GM19023 (cell line): ENCODE measurements around the gene CDC14A.

ENCODE experiments used
- ATAC-seq: cut with Tn5 transposase; IDR thresholded peaks from one replicate; pipeline ENCODE4 v1.9.1; 2021; ENCODE audit warnings: mild to moderate bottlenecking, moderate library complexity; ENCODE audit not compliant: unreplicated experiment

The CDC14A gene

GRCh38 chr1:100482167-100482566 lies 129.9 kb downstream of the CDC14A start:
- no peak for ATAC-seq

GRCh38 chr1:100482748-100483147 lies 130.4 kb downstream of the CDC14A start:
- no peak for ATAC-seq

GRCh38 chr1:100483230-100483629 lies 130.9 kb downstream of the CDC14A start:
- no peak for ATAC-seq

- no peak for ATAC-seq
These were observed 133.6 kb downstream of the CDC14A start for GRCh38 chr1:100485855-100486258.

- no peak for ATAC-seq
These were observed 142.2 kb downstream of the CDC14A start for GRCh38 chr1:100494393-100495084.

- ATAC-seq = no peak
These were observed 144.6 kb downstream of the CDC14A start for GRCh38 chr1:100496896-100497295.

GRCh38 chr1:100497796-100498195 lies 145.5 kb downstream of the CDC14A start:
- ATAC-seq = no peak

- no peak for ATAC-seq
These were observed 147.0 kb downstream of the CDC14A start for GRCh38 chr1:100499194-100499811.

GRCh38 chr1:100502052-100502792 lies 149.9 kb downstream of the CDC14A start:
- ATAC-seq = no peak

- ATAC-seq = no peak
These were observed 153.9 kb downstream of the CDC14A start for GRCh38 chr1:100506217-100506616.

- no peak for ATAC-seq
These were observed 158.1 kb downstream of the CDC14A start for GRCh38 chr1:100510451-100510850.

- no peak for ATAC-seq
These were observed 158.8 kb downstream of the CDC14A start for GRCh38 chr1:100511058-100511457.

- no peak for ATAC-seq
These were observed 159.5 kb downstream of the CDC14A start for GRCh38 chr1:100511773-100512172.

- no peak for ATAC-seq
These were observed 160.6 kb downstream of the CDC14A start for GRCh38 chr1:100512803-100513352.

GRCh38 chr1:100516857-100517256 lies 164.6 kb downstream of the CDC14A start:
- no peak for ATAC-seq

GRCh38 chr1:100517515-100517914 lies 165.2 kb downstream of the CDC14A start:
- no peak for ATAC-seq

- no peak for ATAC-seq
These were observed 165.7 kb downstream of the CDC14A start for GRCh38 chr1:100518023-100518422.

- peak; percentile 93 for ATAC-seq
These were observed 170.8 kb downstream of the CDC14A start for GRCh38 chr1:100523038-100523652.

- ATAC-seq = no peak
These were observed 172.0 kb downstream of the CDC14A start for GRCh38 chr1:100524355-100524754.

- no peak for ATAC-seq
These were observed 174.6 kb downstream of the CDC14A start for GRCh38 chr1:100526894-100527293.

- ATAC-seq = no peak
These were observed 176.6 kb downstream of the CDC14A start for GRCh38 chr1:100528871-100529270.
